Measurements from ENCODE around the gene DGKE.

Gene DGKE

DNA sequence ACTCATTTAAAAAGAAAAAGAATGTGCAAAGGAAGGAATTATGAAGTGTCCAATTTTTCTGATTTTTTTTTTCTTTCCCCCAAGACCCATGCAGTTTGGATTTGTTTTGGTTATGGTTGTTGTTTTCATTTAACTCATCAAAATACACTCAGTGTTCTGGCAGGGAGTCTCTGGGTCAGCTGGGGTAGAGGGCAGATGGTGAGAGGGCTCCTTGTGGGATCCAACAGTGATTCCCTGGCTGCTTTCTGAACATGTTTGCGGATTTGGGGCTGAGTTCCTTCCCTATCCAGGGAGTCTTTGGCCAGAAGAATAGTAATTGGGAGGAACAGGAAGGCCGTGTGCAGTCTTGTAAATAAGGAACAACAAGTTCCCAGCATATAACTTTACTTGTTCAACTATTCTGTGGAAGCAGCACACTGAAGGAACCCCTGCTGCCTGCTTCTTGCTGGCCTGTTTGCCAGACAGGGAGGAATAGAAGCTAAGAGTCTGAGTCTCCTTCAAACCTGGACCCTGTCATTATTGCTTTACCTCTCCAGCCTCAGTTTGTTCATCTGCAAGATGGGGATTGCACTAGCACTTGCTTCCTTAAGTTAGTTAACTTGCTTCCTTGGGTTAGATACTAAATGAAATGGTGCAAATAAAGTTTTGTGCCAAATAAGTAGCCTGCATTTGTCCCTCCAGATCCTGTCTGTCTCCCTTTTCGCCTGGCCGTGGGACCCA lies 32.3 kb upstream of the DGKE start:
- Histone ChIP-seq H3K9ac (ENCODE audit: low read length in 2 of 2) (no peak overlapping the region), H3K27me3 (ENCODE audit: control insufficient read depth in 1 of 2, insufficient read depth in 2 of 2, low read length in 2 of 2) (no peaks in the 10 kb centered on the region), H3K9me3 (ENCODE audit: control insufficient read depth in 2 of 2, low read length in 2 of 2) (no peaks in the 10 kb centered on the region), H3K27ac (ENCODE audit: low read length) (no peak overlapping the region), H3K36me3 (ENCODE audit: control insufficient read depth in 2 of 2, insufficient read depth in 2 of 2, low read length in 2 of 2) (no peaks in the 10 kb centered on the region), H3K4me1 (ENCODE audit: control insufficient read depth, insufficient read depth, low read length) (no peaks in the 10 kb centered on the region), H3K4me3 (ENCODE audit: low read length in 2 of 2) (no peak overlapping the region)

DNA sequence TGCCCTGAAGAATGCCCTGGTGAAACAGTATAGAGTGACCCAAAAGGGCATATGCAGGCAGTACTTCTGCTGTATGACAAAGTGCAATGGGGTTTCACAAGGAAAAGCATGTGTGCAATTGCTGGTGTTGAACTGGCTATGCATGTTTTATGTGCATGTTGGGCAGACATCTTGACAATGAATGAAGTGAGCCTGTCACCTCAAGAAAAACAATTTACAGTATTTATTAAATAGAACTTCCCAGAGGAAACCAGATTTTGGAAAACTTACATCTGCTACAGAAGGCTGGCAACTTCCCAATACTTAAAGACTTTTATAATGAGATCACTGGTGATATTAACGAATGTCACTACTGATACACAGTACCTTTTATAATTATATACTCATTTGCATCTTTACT lies 30.9 kb upstream of the DGKE start:
- no peaks in the 10 kb centered on the region for H3K36me3 ChIP-seq (ENCODE audit: control insufficient read depth in 2 of 2, insufficient read depth in 2 of 2, low read length in 2 of 2)
- H3K27me3 ChIP-seq (ENCODE audit: control insufficient read depth in 1 of 2, insufficient read depth in 2 of 2, low read length in 2 of 2), result no peaks in the 10 kb centered on the region
- no peak overlapping the region for H3K27ac ChIP-seq (ENCODE audit: low read length)
- H3K4me1 ChIP-seq (ENCODE audit: control insufficient read depth, insufficient read depth, low read length), result no peaks in the 10 kb centered on the region
- H3K9ac ChIP-seq (ENCODE audit: low read length in 2 of 2), result no peak overlapping the region
- no peaks in the 10 kb centered on the region for H3K9me3 ChIP-seq (ENCODE audit: control insufficient read depth in 2 of 2, low read length in 2 of 2)
- H3K4me3 ChIP-seq (ENCODE audit: low read length in 2 of 2), result no peak overlapping the region

DNA sequence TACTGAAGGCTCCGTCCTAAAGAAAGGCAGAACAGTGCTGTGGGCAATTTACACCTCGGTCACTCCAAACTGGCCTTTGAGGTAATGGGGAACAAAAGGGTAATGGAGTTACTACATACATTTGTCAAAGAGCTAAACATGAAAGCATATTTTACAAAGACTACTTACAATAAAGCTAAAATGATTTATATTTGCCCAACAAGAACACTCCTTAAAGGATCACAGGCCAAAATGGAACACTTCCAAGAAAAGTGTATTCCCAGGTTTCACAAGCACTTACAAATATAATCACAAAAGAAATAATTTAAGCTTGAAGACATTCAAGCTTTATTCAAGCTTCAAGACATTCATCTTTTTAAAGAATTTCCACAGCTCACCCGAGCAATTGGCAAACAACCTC lies 29.5 kb upstream of the DGKE start:
- Histone ChIP-seq H3K9ac (ENCODE audit: low read length in 2 of 2) (no peak overlapping the region), H3K9me3 (ENCODE audit: control insufficient read depth in 2 of 2, low read length in 2 of 2) (no peaks in the 10 kb centered on the region), H3K27me3 (ENCODE audit: control insufficient read depth in 1 of 2, insufficient read depth in 2 of 2, low read length in 2 of 2) (no peaks in the 10 kb centered on the region), H3K36me3 (ENCODE audit: control insufficient read depth in 2 of 2, insufficient read depth in 2 of 2, low read length in 2 of 2) (no peaks in the 10 kb centered on the region), H3K27ac (ENCODE audit: low read length) (no peak overlapping the region), H3K4me3 (ENCODE audit: low read length in 2 of 2) (no peak overlapping the region), H3K4me1 (ENCODE audit: control insufficient read depth, insufficient read depth, low read length) (peaks cover 7% of the 10 kb centered on the region)

DNA sequence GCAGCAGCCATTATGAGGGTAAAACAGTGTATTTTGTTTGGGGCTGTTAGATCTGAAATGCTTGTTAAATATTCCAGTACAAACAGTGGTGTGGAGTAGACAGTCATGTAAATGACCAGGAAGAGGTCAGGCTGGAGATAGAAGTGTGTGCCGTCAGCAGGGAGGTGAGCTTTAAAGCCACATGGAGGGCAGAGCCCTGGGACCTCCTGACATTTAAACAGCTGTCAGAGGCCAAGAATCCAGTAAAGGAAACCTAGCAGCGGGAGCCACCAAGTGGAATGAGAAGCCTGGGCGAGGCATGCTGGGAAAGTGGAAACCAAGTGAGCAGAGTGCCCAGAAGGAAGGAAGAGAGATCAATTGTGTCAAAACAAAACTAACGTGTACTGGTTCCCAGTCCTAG lies 27.0 kb upstream of the DGKE start:
- H3K27ac ChIP-seq (ENCODE audit: low read length), result no peak overlapping the region
- H3K9me3 ChIP-seq (ENCODE audit: control insufficient read depth in 2 of 2, low read length in 2 of 2), result no peaks in the 10 kb centered on the region

DNA sequence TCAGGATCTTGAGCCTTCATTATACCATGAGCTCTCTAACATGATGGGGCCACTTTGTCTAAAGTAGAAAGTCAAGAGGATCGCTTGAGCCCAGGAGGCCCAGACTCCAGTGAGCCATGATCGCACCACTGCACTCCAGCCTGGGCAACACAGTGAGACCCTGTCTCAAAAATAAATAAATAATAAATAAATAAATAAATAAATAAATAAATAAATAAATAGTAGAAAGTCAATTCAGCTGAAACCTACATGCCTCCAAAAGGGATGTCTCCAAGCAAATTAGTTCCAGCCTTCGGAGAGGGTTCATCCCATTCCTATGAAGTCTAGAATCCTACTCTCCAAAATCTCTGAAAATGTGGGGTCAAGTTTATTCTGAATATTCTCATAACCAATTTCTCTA lies 26.2 kb upstream of the DGKE start:
- no peaks in the 10 kb centered on the region for H3K9me3 ChIP-seq (ENCODE audit: control insufficient read depth in 2 of 2, low read length in 2 of 2)
- no peak overlapping the region for H3K27ac ChIP-seq (ENCODE audit: low read length)
- H3K27me3 ChIP-seq (ENCODE audit: control insufficient read depth in 1 of 2, insufficient read depth in 2 of 2, low read length in 2 of 2), result no peaks in the 10 kb centered on the region
- H3K36me3 ChIP-seq (ENCODE audit: control insufficient read depth in 2 of 2, insufficient read depth in 2 of 2, low read length in 2 of 2), result no peaks in the 10 kb centered on the region
- H3K9ac ChIP-seq (ENCODE audit: low read length in 2 of 2), result no peak overlapping the region
- H3K4me1 ChIP-seq (ENCODE audit: control insufficient read depth, insufficient read depth, low read length), result peaks cover 7% of the 10 kb centered on the region
- H3K4me3 ChIP-seq (ENCODE audit: low read length in 2 of 2), result no peak overlapping the region

More for the DNA sequence above, 27.0 kb upstream of the DGKE start:
- no peak overlapping the region for H3K4me3 ChIP-seq (ENCODE audit: low read length in 2 of 2)
- H3K36me3 ChIP-seq (ENCODE audit: control insufficient read depth in 2 of 2, insufficient read depth in 2 of 2, low read length in 2 of 2), result no peaks in the 10 kb centered on the region
- no peaks in the 10 kb centered on the region for H3K27me3 ChIP-seq (ENCODE audit: control insufficient read depth in 1 of 2, insufficient read depth in 2 of 2, low read length in 2 of 2)
- H3K4me1 ChIP-seq (ENCODE audit: control insufficient read depth, insufficient read depth, low read length), result peaks cover 7% of the 10 kb centered on the region
- H3K9ac ChIP-seq (ENCODE audit: low read length in 2 of 2), result no peak overlapping the region

DNA sequence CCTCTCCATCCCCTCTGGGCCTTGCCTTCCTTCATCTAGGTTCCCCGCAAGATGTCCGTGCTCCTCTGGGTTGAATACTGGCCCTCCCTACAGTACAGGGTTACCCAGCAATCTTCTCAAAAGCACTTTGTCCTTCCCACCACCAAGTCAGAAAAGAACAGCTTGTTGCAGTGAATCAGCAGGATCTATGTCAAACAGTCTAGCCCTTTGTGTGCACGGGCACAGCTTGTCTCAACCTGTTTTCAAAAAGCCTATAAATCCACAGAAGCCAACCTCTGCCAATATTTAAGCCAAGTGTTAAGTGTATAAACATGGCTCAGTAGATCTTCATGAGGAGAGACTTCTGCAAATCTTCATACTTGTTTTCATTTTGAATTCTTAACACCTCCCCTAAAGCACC lies 25.4 kb upstream of the DGKE start:
- Histone ChIP-seq H3K4me3 (ENCODE audit: low read length in 2 of 2) (no peak overlapping the region), H3K9ac (ENCODE audit: low read length in 2 of 2) (no peak overlapping the region), H3K27me3 (ENCODE audit: control insufficient read depth in 1 of 2, insufficient read depth in 2 of 2, low read length in 2 of 2) (no peaks in the 10 kb centered on the region), H3K9me3 (ENCODE audit: control insufficient read depth in 2 of 2, low read length in 2 of 2) (no peaks in the 10 kb centered on the region), H3K4me1 (ENCODE audit: control insufficient read depth, insufficient read depth, low read length) (peaks cover 7% of the 10 kb centered on the region), H3K27ac (ENCODE audit: low read length) (no peak overlapping the region), H3K36me3 (ENCODE audit: control insufficient read depth in 2 of 2, insufficient read depth in 2 of 2, low read length in 2 of 2) (no peaks in the 10 kb centered on the region)

DNA sequence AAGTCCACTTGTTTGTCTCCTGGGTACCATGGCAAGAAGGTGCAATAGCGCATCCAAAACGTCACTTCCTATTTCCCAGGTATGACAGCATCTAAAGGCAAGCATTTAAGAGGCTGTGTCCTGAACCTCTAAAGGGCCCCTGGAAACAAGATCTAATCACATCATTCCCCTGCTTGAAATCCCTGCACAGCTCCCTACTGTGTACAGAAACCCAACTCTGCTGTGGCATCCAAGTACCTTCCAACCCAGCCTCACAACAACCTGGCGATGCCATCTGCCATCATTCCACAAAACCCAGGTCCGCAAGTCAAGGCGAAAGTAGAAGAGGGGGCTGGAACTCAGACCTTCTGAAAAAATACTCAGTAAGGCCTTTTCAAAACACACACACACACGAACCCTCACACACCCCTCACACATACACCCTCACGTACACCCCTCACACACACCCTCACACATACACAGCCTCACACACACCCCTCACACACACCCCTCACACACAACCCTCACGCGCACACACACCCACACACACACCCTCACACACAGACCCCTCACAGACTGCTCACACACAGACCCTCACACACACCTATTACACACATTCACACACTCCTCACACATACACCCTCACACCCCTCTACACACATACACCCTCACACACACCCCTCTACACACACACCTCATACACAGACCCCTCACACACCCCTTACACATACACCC lies 24.7 kb upstream of the DGKE start:
- H3K27me3 ChIP-seq (ENCODE audit: control insufficient read depth in 1 of 2, insufficient read depth in 2 of 2, low read length in 2 of 2), result no peaks in the 10 kb centered on the region
- no peaks in the 10 kb centered on the region for H3K9me3 ChIP-seq (ENCODE audit: control insufficient read depth in 2 of 2, low read length in 2 of 2)
- peaks cover 7% of the 10 kb centered on the region for H3K4me1 ChIP-seq (ENCODE audit: control insufficient read depth, insufficient read depth, low read length)
- H3K27ac ChIP-seq (ENCODE audit: low read length), result no peak overlapping the region
- no peaks in the 10 kb centered on the region for H3K36me3 ChIP-seq (ENCODE audit: control insufficient read depth in 2 of 2, insufficient read depth in 2 of 2, low read length in 2 of 2)
- no peak overlapping the region for H3K9ac ChIP-seq (ENCODE audit: low read length in 2 of 2)
- no peak overlapping the region for H3K4me3 ChIP-seq (ENCODE audit: low read length in 2 of 2)

DNA sequence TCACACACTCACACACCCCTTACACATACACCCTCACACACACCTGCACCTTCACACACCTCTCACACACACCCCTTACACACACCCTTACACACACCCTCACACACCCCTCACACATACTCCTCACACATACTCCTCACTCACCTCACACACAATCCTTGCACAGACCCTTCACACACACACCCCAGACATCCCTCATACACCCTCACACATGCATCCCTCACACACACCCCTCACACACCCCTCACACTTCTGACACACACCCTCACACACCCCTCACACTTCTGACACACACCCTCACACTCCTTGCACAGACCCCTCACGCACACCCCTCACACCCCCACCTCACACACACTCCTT lies 24.2 kb upstream of the DGKE start:
- Histone ChIP-seq H3K9ac (ENCODE audit: low read length in 2 of 2) (no peak overlapping the region), H3K4me1 (ENCODE audit: control insufficient read depth, insufficient read depth, low read length) (peaks cover 7% of the 10 kb centered on the region), H3K36me3 (ENCODE audit: control insufficient read depth in 2 of 2, insufficient read depth in 2 of 2, low read length in 2 of 2) (no peaks in the 10 kb centered on the region), H3K4me3 (ENCODE audit: low read length in 2 of 2) (no peak overlapping the region), H3K27me3 (ENCODE audit: control insufficient read depth in 1 of 2, insufficient read depth in 2 of 2, low read length in 2 of 2) (no peaks in the 10 kb centered on the region), H3K9me3 (ENCODE audit: control insufficient read depth in 2 of 2, low read length in 2 of 2) (no peaks in the 10 kb centered on the region), H3K27ac (ENCODE audit: low read length) (no peak overlapping the region)

DNA sequence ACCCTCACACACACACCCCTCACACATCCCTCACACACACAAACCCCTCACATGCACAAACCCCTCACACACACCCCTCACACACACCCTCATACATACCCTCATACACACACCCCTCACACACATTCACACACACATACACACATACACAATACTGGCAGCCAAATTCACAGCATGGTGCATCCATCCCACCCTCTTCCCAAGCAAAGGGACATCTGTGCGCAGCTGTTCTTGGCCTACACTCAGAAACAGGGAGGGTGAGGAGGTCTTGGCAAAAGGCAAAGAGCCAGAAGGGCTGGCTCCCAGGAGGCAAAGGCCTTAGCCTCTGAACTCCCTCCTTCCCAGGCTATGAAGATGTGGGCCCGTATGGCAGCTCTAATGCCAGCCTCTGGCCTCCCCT lies 23.6 kb upstream of the DGKE start:
- Histone ChIP-seq H3K9me3 (ENCODE audit: control insufficient read depth in 2 of 2, low read length in 2 of 2) (no peaks in the 10 kb centered on the region), H3K4me3 (ENCODE audit: low read length in 2 of 2) (no peak overlapping the region), H3K27ac (ENCODE audit: low read length) (no peak overlapping the region), H3K4me1 (ENCODE audit: control insufficient read depth, insufficient read depth, low read length) (peaks cover 7% of the 10 kb centered on the region), H3K36me3 (ENCODE audit: control insufficient read depth in 2 of 2, insufficient read depth in 2 of 2, low read length in 2 of 2) (no peaks in the 10 kb centered on the region), H3K27me3 (ENCODE audit: control insufficient read depth in 1 of 2, insufficient read depth in 2 of 2, low read length in 2 of 2) (no peaks in the 10 kb centered on the region), H3K9ac (ENCODE audit: low read length in 2 of 2) (no peak overlapping the region)

DNA sequence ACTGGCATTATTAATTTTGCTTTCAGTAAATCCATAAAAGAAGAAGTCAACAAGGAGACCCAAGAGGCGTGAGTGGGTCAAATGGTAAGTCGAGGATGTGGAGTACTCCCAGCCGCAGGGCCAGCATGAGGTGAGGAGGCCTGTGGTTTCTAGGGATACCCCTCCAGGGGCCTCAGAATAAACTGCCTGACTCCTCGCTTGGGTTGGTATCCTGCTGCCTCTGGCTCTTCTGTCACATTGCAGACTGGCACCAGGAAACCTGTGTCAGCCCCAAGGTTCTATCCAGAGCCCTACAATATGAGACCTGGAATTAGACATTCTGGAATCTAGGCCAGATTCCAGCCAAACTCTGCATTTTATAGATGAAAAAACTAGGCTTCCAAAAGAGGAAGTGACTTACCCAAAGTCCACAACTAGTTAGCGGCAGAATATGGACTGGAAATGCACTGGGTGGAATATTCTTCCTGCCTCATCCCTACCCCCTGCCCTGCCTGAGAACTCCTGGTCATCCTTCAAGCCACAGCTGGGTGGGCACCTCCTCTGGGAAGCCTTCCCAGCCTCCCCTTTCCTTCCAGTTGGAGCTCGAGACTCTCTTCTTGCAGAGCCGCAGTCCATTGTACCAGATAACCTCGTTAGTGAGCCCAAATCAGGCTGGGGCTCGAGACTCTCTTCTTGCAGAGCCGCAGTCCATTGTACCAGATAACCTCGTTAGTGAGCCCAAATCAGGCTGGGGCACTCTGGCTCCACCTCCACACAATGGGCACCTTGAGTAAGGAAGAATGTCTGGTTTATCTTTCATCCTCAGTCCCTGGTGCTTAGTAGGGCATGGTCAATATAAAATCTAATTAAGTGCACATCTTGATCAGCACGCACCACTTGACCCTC lies 22.8 kb upstream of the DGKE start:
- Histone ChIP-seq H3K4me1 (ENCODE audit: control insufficient read depth, insufficient read depth, low read length) (peaks cover 7% of the 10 kb centered on the region), H3K36me3 (ENCODE audit: control insufficient read depth in 2 of 2, insufficient read depth in 2 of 2, low read length in 2 of 2) (no peaks in the 10 kb centered on the region), H3K9ac (ENCODE audit: low read length in 2 of 2) (no peak overlapping the region), H3K9me3 (ENCODE audit: control insufficient read depth in 2 of 2, low read length in 2 of 2) (no peaks in the 10 kb centered on the region), H3K4me3 (ENCODE audit: low read length in 2 of 2) (no peak overlapping the region), H3K27me3 (ENCODE audit: control insufficient read depth in 1 of 2, insufficient read depth in 2 of 2, low read length in 2 of 2) (no peaks in the 10 kb centered on the region), H3K27ac (ENCODE audit: low read length) (no peak overlapping the region)
